Thymus (tissue), 11 donors: ENCODE data around the gene OR1S2. TPM values are rescaled to one million over a fixed set of nuclear protein-coding genes. Genes with fewer than 3 reads are reported as not detected.

Experiments used
- DNase-seq, 9 donors: peaks; one replicate each; pipeline ENCODE4 v3.0.0-alpha.2; 2013; ENCODE audit warnings: low spot score in 9 of 9, low read depth in 6 of 9, missing footprints in 1 of 9
- H3K27ac ChIP-seq, 2 donors: one replicate each; pipeline ENCODE4 v1.5.1; 2013; ENCODE audit warnings: control low read depth in 1 of 2, low read depth in 1 of 2, low read length in 1 of 2, mild to moderate bottlenecking in 1 of 2, moderate library complexity in 1 of 2
- H3K27me3 ChIP-seq, 2 donors: one replicate each; pipeline ENCODE4 v1.5.1; 2013; ENCODE audit warnings: low read length in 1 of 2; ENCODE audit not compliant: control insufficient read depth in 2 of 2, insufficient read depth in 1 of 2
- H3K36me3 ChIP-seq, 2 donors: one replicate each; pipeline ENCODE4 v1.5.1; 2013; ENCODE audit warnings: low read length in 1 of 2, mild to moderate bottlenecking in 1 of 2, moderate library complexity in 1 of 2; ENCODE audit not compliant: control insufficient read depth in 2 of 2, insufficient read depth in 2 of 2
- H3K4me1 ChIP-seq, 2 donors: one replicate each; pipeline ENCODE4 v1.5.1; 2013; ENCODE audit warnings: low read length in 2 of 2; ENCODE audit not compliant: control insufficient read depth in 2 of 2, insufficient read depth in 2 of 2
- H3K4me3 ChIP-seq, 2 donors: one replicate each; pipeline ENCODE4 v1.5.1; 2013; ENCODE audit warnings: low read length in 2 of 2, control low read depth in 1 of 2, mild to moderate bottlenecking in 1 of 2
- H3K9me3 ChIP-seq, 2 donors: one replicate each; pipeline ENCODE4 v1.5.1; 2013; ENCODE audit warnings: low read length in 1 of 2, mild to moderate bottlenecking in 1 of 2; ENCODE audit not compliant: control insufficient read depth in 2 of 2, insufficient read depth in 1 of 2
- WGBS: extraction: QIAGEN DNeasy Blood & Tissue Kit; methylation state at CpG from one replicate; pipeline ENCODE4 v1.1.7; 2013; 5-methylcytosine and 5-hydroxymethylcytosine counted together
- polyA plus RNA-seq: library from polyadenylated mRNA; stranded (reverse); fragments of 200-250 nt; gene quantifications from one replicate; pipeline ENCODE4 v1.2.3, GENCODE V29; 2013
- total RNA-seq: library from RNA; stranded (reverse); fragments of 120-200 nt; gene quantifications from one replicate; pipeline ENCODE4 v1.2.4, GENCODE V29; 2013
- donor health status: healthy.

OR1S2 gene
- total and polyA plus RNA-seq, 2 donors = 0.07 TPM; not detected in 1

GRCh38 chr11:58192229-58192628 lies 11.7 kb downstream of the OR1S2 start:
- Histone ChIP-seq H3K4me3 (no peak overlapping the region), H3K36me3 (no peaks in the 10 kb centered on the region), H3K9me3 (no peaks in the 10 kb centered on the region), H3K4me1 (no peaks in the 10 kb centered on the region), H3K27me3 (no peaks in the 10 kb centered on the region), H3K27ac (no peak overlapping the region)
- no peak for DNase-seq
- 89% methylated on average over 3 of the region's 3 CpGs for WGBS

DNA sequence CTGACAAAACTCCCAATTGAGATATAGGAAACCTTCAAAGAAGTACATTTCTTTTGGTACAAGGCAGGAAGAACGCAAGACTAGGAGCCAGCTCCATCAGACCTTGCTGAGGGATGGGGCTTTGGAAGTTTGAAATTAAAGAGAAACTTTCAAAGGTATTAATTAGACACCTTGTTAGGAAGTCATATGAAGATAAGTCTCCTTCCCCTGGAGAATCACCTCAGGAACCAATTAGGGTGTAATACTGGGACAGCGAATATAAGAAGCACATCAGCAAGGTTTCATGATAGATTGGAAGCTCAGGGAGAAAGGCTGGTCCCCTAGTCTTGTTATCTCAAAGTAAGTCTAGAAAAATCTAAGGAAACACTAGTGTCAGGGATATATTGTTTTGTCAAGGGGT lies 15.2 kb downstream of the OR1S2 start, which contains the start of gene OR9Q2:
Gene OR9Q2, plus strand, starts transcription at position 301 of the 400 bp plus-strand sequence. CDS start 1,421 bp downstream, outside the sequence.
- Histone ChIP-seq H3K9me3 (no peaks in the 10 kb centered on the region), H3K4me3 (no peak within 1 kb of the TSS), H3K36me3 (no peaks in the 10 kb centered on the region), H3K4me1 (no peaks in the 10 kb centered on the region), H3K27me3 (no peaks in the 10 kb centered on the region), H3K27ac (no peak within 1 kb of the TSS)
- DNase-seq = no peak
- 90% methylated on average over 2 of the region's 2 CpGs for WGBS

GRCh38 chr11:58186938-58187337 lies 17.0 kb downstream of the OR1S2 start:
- Histone ChIP-seq H3K4me1 (no peaks in the 10 kb centered on the region), H3K27ac (no peak overlapping the region), H3K36me3 (no peaks in the 10 kb centered on the region), H3K4me3 (no peak overlapping the region), H3K9me3 (no peaks in the 10 kb centered on the region), H3K27me3 (no peaks in the 10 kb centered on the region)
- WGBS = 95% methylated on average over 4 of the region's 4 CpGs
- DNase-seq = no peak

- Histone ChIP-seq H3K27ac (no peak overlapping the region), H3K36me3 (no peaks in the 10 kb centered on the region), H3K4me1 (no peaks in the 10 kb centered on the region), H3K4me3 (no peak overlapping the region), H3K27me3 (no peaks in the 10 kb centered on the region), H3K9me3 (no peaks in the 10 kb centered on the region)
- 92% methylated on average over 7 of the region's 7 CpGs for WGBS
- DNase-seq = no peak
Measured at GRCh38 chr11:58179648-58180047, 24.3 kb downstream of the OR1S2 start.

GRCh38 chr11:58178444-58178843 lies 25.5 kb downstream of the OR1S2 start:
- WGBS = 91% methylated on average over 6 of the region's 6 CpGs

DNA sequence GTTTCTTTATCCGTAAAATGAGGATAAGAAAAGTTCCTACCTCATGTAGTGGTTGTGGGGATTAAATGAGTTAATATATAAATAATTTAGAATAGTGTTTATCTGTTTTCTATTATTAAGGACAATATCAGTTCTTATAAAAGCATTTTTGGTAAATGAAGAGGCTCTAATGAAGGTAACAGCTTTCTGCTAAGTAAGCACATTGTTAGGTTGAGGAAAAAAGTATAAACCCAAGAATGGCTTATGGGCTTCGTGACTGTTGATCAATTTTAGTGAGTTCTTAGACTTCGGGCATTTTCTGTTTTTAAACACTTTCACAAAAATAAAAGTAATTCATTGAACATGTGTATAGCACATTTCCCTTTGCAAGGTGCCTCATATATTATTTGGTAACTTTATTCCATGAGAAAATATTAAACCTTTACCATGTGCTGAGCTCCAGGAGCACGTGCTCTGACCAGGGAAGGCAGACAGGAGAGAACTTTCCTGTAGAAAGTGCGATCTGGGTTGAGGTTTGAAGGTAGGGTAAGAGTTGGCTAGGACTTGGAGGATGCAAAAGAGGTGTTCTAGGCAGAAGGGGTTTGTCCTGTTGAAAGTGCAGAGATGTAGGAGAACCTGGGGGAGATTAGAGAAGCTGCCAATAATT lies 26.4 kb downstream of the OR1S2 start:
- Histone ChIP-seq H3K27ac (no peak overlapping the region), H3K4me3 (no peak overlapping the region), H3K4me1 (no peaks in the 10 kb centered on the region), H3K9me3 (no peaks in the 10 kb centered on the region), H3K27me3 (no peaks in the 10 kb centered on the region), H3K36me3 (no peaks in the 10 kb centered on the region)
- WGBS = 88% methylated on average over 5 of the region's 5 CpGs
- no peak for DNase-seq

More at GRCh38 chr11:58178444-58178843, 25.5 kb downstream of the OR1S2 start:
- Histone ChIP-seq H3K27me3 (no peaks in the 10 kb centered on the region), H3K36me3 (no peaks in the 10 kb centered on the region), H3K9me3 (no peaks in the 10 kb centered on the region), H3K4me3 (no peak overlapping the region), H3K27ac (no peak overlapping the region), H3K4me1 (no peaks in the 10 kb centered on the region)
- no peak for DNase-seq

- no peaks in the 10 kb centered on the region for H3K36me3 ChIP-seq
- no peaks in the 10 kb centered on the region for H3K9me3 ChIP-seq
- H3K27me3 ChIP-seq = no peaks in the 10 kb centered on the region
- 66% methylated on average over 7 of the region's 7 CpGs for WGBS
- DNase-seq = no peak
- H3K4me1 ChIP-seq = no peaks in the 10 kb centered on the region
- H3K4me3 ChIP-seq = no peak overlapping the region
- H3K27ac ChIP-seq = no peak overlapping the region
Measured at GRCh38 chr11:58165504-58166106, 38.3 kb downstream of the OR1S2 start.

DNA sequence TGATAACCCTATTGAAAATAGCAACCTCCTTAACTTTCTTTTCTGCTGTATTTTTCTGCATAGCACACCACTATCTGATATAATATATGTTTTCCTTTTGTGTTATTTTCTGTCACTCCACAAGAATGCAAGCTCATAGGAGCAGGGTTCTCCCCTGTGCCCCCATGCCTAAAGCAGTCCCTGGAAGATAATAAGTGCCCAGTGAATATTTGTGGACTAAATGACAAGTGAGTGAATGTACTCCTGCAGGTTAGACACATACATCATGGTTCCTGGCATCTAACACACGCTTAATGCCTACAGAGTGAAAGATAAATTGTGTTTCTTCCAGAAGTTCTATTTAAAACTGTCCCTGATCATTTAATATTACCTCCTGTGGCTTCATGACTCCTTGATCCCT lies 39.0 kb downstream of the OR1S2 start:
- no peak for DNase-seq
- no peak overlapping the region for H3K27ac ChIP-seq
- no peaks in the 10 kb centered on the region for H3K27me3 ChIP-seq
- H3K9me3 ChIP-seq = no peaks in the 10 kb centered on the region
- H3K36me3 ChIP-seq = no peaks in the 10 kb centered on the region
- WGBS = 67% methylated on average over 1 of the region's 1 CpG
- no peak overlapping the region for H3K4me3 ChIP-seq
- no peaks in the 10 kb centered on the region for H3K4me1 ChIP-seq

DNA sequence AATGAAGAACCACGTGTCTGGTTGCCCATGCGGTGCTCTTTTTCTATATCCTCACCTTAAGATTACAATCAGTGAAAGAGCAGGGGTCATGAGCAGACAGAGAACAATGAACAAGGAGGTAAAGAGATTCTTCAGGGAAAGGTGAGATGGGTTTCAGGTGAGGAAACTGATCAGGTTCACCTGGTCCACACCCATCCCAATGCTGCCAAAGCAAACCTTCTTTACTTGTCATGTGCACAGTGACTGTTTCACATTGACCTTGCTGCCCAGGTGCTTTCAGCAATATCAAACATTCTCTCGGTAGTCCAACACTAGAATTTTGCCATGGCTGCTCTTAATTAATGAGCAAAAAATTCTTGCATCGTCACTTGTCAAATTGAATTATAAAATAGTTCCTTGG lies 39.6 kb downstream of the OR1S2 start:
- 88% methylated on average over 4 of the region's 4 CpGs for WGBS
- H3K27me3 ChIP-seq = no peaks in the 10 kb centered on the region
- no peak for DNase-seq
- H3K9me3 ChIP-seq = no peaks in the 10 kb centered on the region
- H3K4me3 ChIP-seq = no peak overlapping the region
- H3K27ac ChIP-seq = no peak overlapping the region
- H3K36me3 ChIP-seq = no peaks in the 10 kb centered on the region
- no peaks in the 10 kb centered on the region for H3K4me1 ChIP-seq
